Effector CD4-positive, alpha-beta T cell (primary cell): ENCODE measurements around the gene CTIF.

Experiments
- DNase-seq: peaks from one replicate; pipeline ENCODE4 v3.0.0-alpha.2; 2020

The CTIF gene

GRCh38 chr18:48780201-48780912 is 241.5 kb downstream of the CTIF start:
- no peak for DNase-seq

GRCh38 chr18:48780913-48781162 is 242.0 kb downstream of the CTIF start:
- no peak for DNase-seq

GRCh38 chr18:48781163-48781987 is 242.5 kb downstream of the CTIF start:
- no peak for DNase-seq

- DNase-seq = no peak
These were observed 243.1 kb downstream of the CTIF start for GRCh38 chr18:48781988-48782363.

- DNase-seq = no peak
These were observed 243.6 kb downstream of the CTIF start for GRCh38 chr18:48782381-48782861.

- no peak for DNase-seq
These were observed 245.0 kb downstream of the CTIF start for GRCh38 chr18:48783616-48784520.

- no peak for DNase-seq
These were observed 245.8 kb downstream of the CTIF start for GRCh38 chr18:48784656-48785055.

- no peak for DNase-seq
These were observed 246.3 kb downstream of the CTIF start for GRCh38 chr18:48785091-48785614.

- DNase-seq = no peak
These were observed 247.1 kb downstream of the CTIF start for GRCh38 chr18:48785736-48786454.

GRCh38 chr18:48786455-48787202 is 247.8 kb downstream of the CTIF start:
- no peak for DNase-seq

- no peak for DNase-seq
These were observed 248.6 kb downstream of the CTIF start for GRCh38 chr18:48787203-48788151.

- DNase-seq = no peak
These were observed 249.5 kb downstream of the CTIF start for GRCh38 chr18:48788373-48788772.

- DNase-seq = no peak
These were observed 250.5 kb downstream of the CTIF start for GRCh38 chr18:48789259-48789812.

- no peak for DNase-seq
These were observed 251.5 kb downstream of the CTIF start for GRCh38 chr18:48790226-48790863.

- DNase-seq = no peak
These were observed 252.2 kb downstream of the CTIF start for GRCh38 chr18:48790869-48791635.

GRCh38 chr18:48791636-48792105 is 252.8 kb downstream of the CTIF start:
- no peak for DNase-seq

- no peak for DNase-seq
These were observed 253.3 kb downstream of the CTIF start for GRCh38 chr18:48792141-48792540.

- DNase-seq = no peak
These were observed 254.0 kb downstream of the CTIF start for GRCh38 chr18:48792611-48793380.
